Measurements from ENCODE around the gene KRT25. TPM values are rescaled to one million over a fixed set of nuclear protein-coding genes. Genes with fewer than 3 reads are reported as not detected.

The KRT25 gene
- total RNA-seq, 1 experiment from 2014 or later = not detected

DNA sequence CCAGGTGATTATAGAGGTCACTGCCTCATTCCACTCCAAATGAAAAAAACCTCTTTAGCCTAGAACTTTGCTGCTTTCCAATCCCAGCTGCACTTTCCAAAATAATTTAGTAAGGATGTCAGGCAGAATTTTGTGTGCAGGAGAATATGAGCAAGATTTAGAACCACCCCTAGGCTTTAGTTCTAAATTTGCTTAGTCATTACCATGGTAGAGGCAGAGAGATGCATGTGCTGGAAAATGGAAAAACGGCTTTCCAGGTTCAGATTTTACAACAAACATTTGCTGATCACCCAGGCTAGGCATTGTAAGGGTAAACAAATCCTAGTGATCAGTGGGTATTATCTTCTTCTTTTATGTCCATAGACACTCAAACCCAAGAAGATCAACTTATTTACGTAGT is 10.5 kb upstream of the KRT25 start:
- Histone ChIP-seq H4K20me1 (ENCODE audit: insufficient read depth) (no peaks in the 10 kb centered on the region), H3K36me3 (ENCODE audit: control insufficient read depth in 1 of 2, insufficient read depth in 2 of 2, low read length in 2 of 2) (no peaks in the 10 kb centered on the region), H3K79me2 (ENCODE audit: insufficient read depth, low read length) (no peaks in the 10 kb centered on the region), H3K27ac (ENCODE audit: low read depth, low read length) (no peak overlapping the region), H3K4me1 (ENCODE audit: control insufficient read depth in 1 of 2, insufficient read depth in 2 of 2, low read length in 2 of 2) (no peaks in the 10 kb centered on the region), H3K4me3 (replicated peaks in 1 of 2; ENCODE audit: low read depth in 1 of 2, low read length in 2 of 2) (no peak overlapping the region), H3K27me3 (ENCODE audit: insufficient read depth, low read length) (no peaks in the 10 kb centered on the region), H2AFZ (ENCODE audit: low read depth, low read length, poor library complexity, severe bottlenecking) (no peak overlapping the region), H3K9me3 (ENCODE audit: control insufficient read depth in 1 of 2, insufficient read depth in 1 of 2, low read depth in 1 of 2, low read length in 2 of 2) (peaks cover 8 to 14% of the 10 kb centered on the region in 2 experiments; a peak in 3 of 4 replicates), H3K9ac (ENCODE audit: low read length) (no peak overlapping the region), H3K9me2 (ENCODE audit: insufficient read depth) (no peaks in the 10 kb centered on the region), H3K4me2 (ENCODE audit: low read length) (no peak overlapping the region)
- ChIA-PET CTCF (no interaction called here), POLR2A (no interaction called here), RAD21 (ENCODE audit: low non-redundant PET in 1 of 2, low total read pairs in 2 of 2, uncharacterized antibody in 2 of 2, unreplicated experiment in 2 of 2) (no interaction called here)
- ATAC-seq (no peak), DNase-seq (ENCODE audit: low read depth, low spot score) (no peak)
- no TSS peak for BruUV-seq (replicated peaks)
- TF ChIP-seq ELF1 (IDR thresholded peaks at IDR 0.05; ENCODE audit: borderline replicate concordance, low read depth) (no peak), SP1 (IDR thresholded peaks at IDR 0.05; ENCODE audit: low read depth) (no peak), SRF (IDR thresholded peaks at IDR 0.05; ENCODE audit: low read depth) (no peak), POLR2AphosphoS5 (IDR thresholded peaks at IDR 0.05; ENCODE audit: low read depth, low read length) (no peak), JUND (IDR thresholded peaks at IDR 0.05) (no peak), RAD21 (IDR thresholded peaks at IDR 0.05; ENCODE audit: low read depth) (no peak), CTCF (IDR thresholded peaks at IDR 0.05 in 2 of 3, conservative IDR thresholded peaks at IDR 0.05 in 1 of 3; ENCODE audit: borderline replicate concordance in 1 of 3, insufficient read depth in 1 of 3, low read depth in 2 of 3, low read length in 2 of 3) (no peak), CBX3 (IDR thresholded peaks at IDR 0.05; ENCODE audit: low read depth) (no peak), YY1 (IDR thresholded peaks at IDR 0.05; ENCODE audit: extremely low read depth, insufficient replicate concordance, low read depth, low read length) (no peak), EGR1 (IDR thresholded peaks at IDR 0.05; ENCODE audit: low read depth) (no peak), TCF7L2 (IDR thresholded peaks at IDR 0.05; ENCODE audit: borderline replicate concordance, extremely low read depth, insufficient read depth, insufficient read length) (no peak), CEBPB (IDR thresholded peaks at IDR 0.05; ENCODE audit: low read depth) (no peak), ZFX (IDR thresholded peaks at IDR 0.05) (no peak)
- TF ChIP-seq, protein P1, sequence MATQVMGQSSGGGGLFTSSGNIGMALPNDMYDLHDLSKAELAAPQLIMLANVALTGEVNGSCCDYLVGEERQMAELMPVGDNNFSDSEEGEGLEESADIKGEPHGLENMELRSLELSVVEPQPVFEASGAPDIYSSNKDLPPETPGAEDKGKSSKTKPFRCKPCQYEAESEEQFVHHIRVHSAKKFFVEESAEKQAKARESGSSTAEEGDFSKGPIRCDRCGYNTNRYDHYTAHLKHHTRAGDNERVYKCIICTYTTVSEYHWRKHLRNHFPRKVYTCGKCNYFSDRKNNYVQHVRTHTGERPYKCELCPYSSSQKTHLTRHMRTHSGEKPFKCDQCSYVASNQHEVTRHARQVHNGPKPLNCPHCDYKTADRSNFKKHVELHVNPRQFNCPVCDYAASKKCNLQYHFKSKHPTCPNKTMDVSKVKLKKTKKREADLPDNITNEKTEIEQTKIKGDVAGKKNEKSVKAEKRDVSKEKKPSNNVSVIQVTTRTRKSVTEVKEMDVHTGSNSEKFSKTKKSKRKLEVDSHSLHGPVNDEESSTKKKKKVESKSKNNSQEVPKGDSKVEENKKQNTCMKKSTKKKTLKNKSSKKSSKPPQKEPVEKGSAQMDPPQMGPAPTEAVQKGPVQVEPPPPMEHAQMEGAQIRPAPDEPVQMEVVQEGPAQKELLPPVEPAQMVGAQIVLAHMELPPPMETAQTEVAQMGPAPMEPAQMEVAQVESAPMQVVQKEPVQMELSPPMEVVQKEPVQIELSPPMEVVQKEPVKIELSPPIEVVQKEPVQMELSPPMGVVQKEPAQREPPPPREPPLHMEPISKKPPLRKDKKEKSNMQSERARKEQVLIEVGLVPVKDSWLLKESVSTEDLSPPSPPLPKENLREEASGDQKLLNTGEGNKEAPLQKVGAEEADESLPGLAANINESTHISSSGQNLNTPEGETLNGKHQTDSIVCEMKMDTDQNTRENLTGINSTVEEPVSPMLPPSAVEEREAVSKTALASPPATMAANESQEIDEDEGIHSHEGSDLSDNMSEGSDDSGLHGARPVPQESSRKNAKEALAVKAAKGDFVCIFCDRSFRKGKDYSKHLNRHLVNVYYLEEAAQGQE (IDR thresholded peaks at IDR 0.05; ENCODE audit: low read depth) = no peak
- TF ChIP-seq, protein P2, sequence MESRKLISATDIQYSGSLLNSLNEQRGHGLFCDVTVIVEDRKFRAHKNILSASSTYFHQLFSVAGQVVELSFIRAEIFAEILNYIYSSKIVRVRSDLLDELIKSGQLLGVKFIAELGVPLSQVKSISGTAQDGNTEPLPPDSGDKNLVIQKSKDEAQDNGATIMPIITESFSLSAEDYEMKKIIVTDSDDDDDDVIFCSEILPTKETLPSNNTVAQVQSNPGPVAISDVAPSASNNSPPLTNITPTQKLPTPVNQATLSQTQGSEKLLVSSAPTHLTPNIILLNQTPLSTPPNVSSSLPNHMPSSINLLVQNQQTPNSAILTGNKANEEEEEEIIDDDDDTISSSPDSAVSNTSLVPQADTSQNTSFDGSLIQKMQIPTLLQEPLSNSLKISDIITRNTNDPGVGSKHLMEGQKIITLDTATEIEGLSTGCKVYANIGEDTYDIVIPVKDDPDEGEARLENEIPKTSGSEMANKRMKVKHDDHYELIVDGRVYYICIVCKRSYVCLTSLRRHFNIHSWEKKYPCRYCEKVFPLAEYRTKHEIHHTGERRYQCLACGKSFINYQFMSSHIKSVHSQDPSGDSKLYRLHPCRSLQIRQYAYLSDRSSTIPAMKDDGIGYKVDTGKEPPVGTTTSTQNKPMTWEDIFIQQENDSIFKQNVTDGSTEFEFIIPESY (IDR thresholded peaks at IDR 0.05; ENCODE audit: extremely low read depth, insufficient replicate concordance, low read length) = no peak
- intact Hi-C loops (cut with micrococcal nuclease) = no loop called here

Measured in HCT116 (cell line).